ENCODE data around the gene HEBP1.

The HEBP1 gene

GRCh38 chr12:12979731-12980259 is 20.3 kb downstream of the HEBP1 start:
- Histone ChIP-seq H3K27ac (ENCODE audit: low read length) (no peak overlapping the region), H3K9me3 (ENCODE audit: control insufficient read depth, insufficient read depth, low read length) (no peaks in the 10 kb centered on the region), H3K4me3 (ENCODE audit: low read length) (no peak overlapping the region), H3K4me1 (ENCODE audit: control insufficient read depth, insufficient read depth, low read length) (0 out of 2 replicates have a peak, but pooled peaks cover 1% of the 10 kb centered on the region), H3K36me3 (ENCODE audit: control insufficient read depth, insufficient read depth, low read length) (peaks cover 7% of the 10 kb centered on the region; the same call in 1 of the 2 replicates), H3K27me3 (ENCODE audit: control insufficient read depth, insufficient read depth, low read length) (no peaks in the 10 kb centered on the region)
- WGBS (ENCODE audit: insufficient coverage, insufficient read length): no CpG with 5 or more reads among the region's 4 CpGs
- no peak for DNase-seq (ENCODE audit: low read depth, low spot score)

DNA sequence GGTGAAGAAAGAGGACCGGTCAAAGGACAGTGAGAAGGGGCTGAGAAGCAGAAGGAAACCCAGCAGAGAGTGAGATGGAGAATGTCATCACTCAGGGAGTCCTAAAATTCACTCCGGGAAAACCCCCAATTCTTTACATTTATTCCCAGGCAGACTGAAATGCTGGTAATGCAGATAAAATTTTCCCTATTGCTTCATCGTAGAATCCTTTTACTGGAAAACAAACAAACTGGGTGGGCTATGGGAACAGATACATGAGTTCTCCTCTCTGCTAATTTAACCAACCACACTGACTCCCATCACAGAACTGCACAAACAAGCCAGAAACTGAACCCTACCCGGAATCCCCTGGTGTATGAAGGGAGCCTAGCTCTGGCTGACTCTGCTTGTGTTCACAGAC is 20.9 kb downstream of the HEBP1 start:
- H3K9me3 ChIP-seq (ENCODE audit: control insufficient read depth, insufficient read depth, low read length): no peaks in the 10 kb centered on the region
- WGBS (ENCODE audit: insufficient coverage, insufficient read length): no CpG with 5 or more reads among the region's 4 CpGs
- DNase-seq (ENCODE audit: low read depth, low spot score): no peak
- H3K36me3 ChIP-seq (ENCODE audit: control insufficient read depth, insufficient read depth, low read length): peaks cover 11% of the 10 kb centered on the region
- no peaks in the 10 kb centered on the region for H3K27me3 ChIP-seq (ENCODE audit: control insufficient read depth, insufficient read depth, low read length)
- 0 out of 2 replicates have a peak, but pooled peaks cover 1% of the 10 kb centered on the region for H3K4me1 ChIP-seq (ENCODE audit: control insufficient read depth, insufficient read depth, low read length)
- no peak overlapping the region for H3K4me3 ChIP-seq (ENCODE audit: low read length)
- no peak overlapping the region for H3K27ac ChIP-seq (ENCODE audit: low read length)

DNA sequence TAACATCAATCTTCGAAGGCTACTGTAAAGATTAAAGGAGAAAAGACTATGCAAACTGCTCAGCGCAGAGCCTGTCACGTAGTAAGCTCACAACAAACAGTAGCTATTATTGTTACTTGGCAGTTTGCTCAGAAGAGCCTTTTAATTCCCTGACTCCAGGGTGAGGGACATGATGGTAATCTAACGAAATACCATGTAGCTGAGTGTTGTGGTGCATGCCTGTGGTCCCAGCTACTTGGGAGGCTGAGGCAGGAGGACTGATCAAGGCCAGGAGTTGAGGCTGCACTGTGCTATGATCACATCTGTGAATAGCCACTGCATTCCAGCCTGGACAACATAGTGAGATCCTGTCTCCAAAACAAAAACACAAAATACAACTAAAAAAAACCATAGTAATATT is 22.8 kb downstream of the HEBP1 start:
- Histone ChIP-seq H3K4me1 (ENCODE audit: control insufficient read depth, insufficient read depth, low read length) (0 out of 2 replicates have a peak, but pooled peaks cover 1% of the 10 kb centered on the region), H3K4me3 (ENCODE audit: low read length) (no peak overlapping the region), H3K27ac (ENCODE audit: low read length) (no peak overlapping the region), H3K36me3 (ENCODE audit: control insufficient read depth, insufficient read depth, low read length) (peaks cover 15% of the 10 kb centered on the region), H3K9me3 (ENCODE audit: control insufficient read depth, insufficient read depth, low read length) (no peaks in the 10 kb centered on the region), H3K27me3 (ENCODE audit: control insufficient read depth, insufficient read depth, low read length) (no peaks in the 10 kb centered on the region)
- no CpG with 5 or more reads among the region's 4 CpGs for WGBS (ENCODE audit: insufficient coverage, insufficient read length)
- no peak for DNase-seq (ENCODE audit: low read depth, low spot score)

- no peak for DNase-seq (ENCODE audit: low read depth, low spot score)
- Histone ChIP-seq H3K4me3 (ENCODE audit: low read length) (no peak overlapping the region), H3K36me3 (ENCODE audit: control insufficient read depth, insufficient read depth, low read length) (peaks cover 15% of the 10 kb centered on the region), H3K4me1 (ENCODE audit: control insufficient read depth, insufficient read depth, low read length) (0 out of 2 replicates have a peak, but pooled peaks cover 1% of the 10 kb centered on the region), H3K27me3 (ENCODE audit: control insufficient read depth, insufficient read depth, low read length) (no peaks in the 10 kb centered on the region), H3K27ac (ENCODE audit: low read length) (no peak overlapping the region), H3K9me3 (ENCODE audit: control insufficient read depth, insufficient read depth, low read length) (no peaks in the 10 kb centered on the region)
- WGBS (ENCODE audit: insufficient coverage, insufficient read length): no CpG with 5 or more reads among the region's 2 CpGs
Observed at GRCh38 chr12:12976366-12976765, 23.7 kb downstream of the HEBP1 start.

DNA sequence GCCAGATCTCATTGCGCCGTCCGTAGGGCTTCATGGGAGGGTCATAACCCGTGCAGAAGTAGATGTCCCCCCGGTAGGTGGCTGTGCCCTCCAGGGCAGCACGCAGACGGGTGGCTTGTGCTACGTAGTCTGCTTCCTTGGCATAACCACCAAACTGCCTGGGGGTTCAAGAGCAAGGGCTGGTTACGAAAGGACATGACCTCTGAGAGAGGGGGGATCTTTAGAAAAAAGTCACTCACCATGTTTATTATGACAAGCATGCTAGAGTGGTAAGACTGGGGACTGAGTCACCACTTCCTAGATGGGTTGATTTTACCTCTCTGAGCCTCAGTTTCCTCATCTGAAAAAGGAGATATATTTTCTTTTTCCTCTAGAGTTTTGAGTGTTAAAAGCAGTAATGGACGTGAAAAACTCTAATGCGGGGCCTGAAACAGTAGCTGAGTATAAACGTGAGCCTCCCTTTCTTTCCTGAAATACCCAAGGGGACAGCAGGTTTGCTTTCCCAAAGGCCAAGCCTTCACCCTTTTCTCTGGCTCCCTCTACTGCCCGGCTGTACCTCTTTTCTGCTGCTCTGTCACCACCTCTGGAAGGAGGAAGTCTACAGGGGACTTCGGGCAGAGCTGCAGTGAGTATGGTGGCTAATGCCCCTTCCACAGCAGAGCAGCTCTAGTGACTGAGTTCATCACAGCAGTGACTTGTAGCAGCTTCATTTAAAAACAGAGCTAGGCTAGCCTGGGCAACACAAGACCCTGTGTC is 24.6 kb downstream of the HEBP1 start:
- Histone ChIP-seq H3K4me3 (ENCODE audit: low read length) (no peak overlapping the region), H3K36me3 (ENCODE audit: control insufficient read depth, insufficient read depth, low read length) (peaks cover 15% of the 10 kb centered on the region), H3K27me3 (ENCODE audit: control insufficient read depth, insufficient read depth, low read length) (no peaks in the 10 kb centered on the region), H3K27ac (ENCODE audit: low read length) (no peak overlapping the region), H3K9me3 (ENCODE audit: control insufficient read depth, insufficient read depth, low read length) (no peaks in the 10 kb centered on the region), H3K4me1 (ENCODE audit: control insufficient read depth, insufficient read depth, low read length) (0 out of 2 replicates have a peak, but pooled peaks cover 1% of the 10 kb centered on the region)
- WGBS (ENCODE audit: insufficient coverage, insufficient read length): no CpG with 5 or more reads among the region's 14 CpGs
- no peak for DNase-seq (ENCODE audit: low read depth, low spot score)

GRCh38 chr12:12974211-12974610 is 25.9 kb downstream of the HEBP1 start:
- no peak overlapping the region for H3K4me3 ChIP-seq (ENCODE audit: low read length)
- WGBS (ENCODE audit: insufficient coverage, insufficient read length): no CpG with 5 or more reads among the region's 4 CpGs
- no peaks in the 10 kb centered on the region for H3K27me3 ChIP-seq (ENCODE audit: control insufficient read depth, insufficient read depth, low read length)

DNA sequence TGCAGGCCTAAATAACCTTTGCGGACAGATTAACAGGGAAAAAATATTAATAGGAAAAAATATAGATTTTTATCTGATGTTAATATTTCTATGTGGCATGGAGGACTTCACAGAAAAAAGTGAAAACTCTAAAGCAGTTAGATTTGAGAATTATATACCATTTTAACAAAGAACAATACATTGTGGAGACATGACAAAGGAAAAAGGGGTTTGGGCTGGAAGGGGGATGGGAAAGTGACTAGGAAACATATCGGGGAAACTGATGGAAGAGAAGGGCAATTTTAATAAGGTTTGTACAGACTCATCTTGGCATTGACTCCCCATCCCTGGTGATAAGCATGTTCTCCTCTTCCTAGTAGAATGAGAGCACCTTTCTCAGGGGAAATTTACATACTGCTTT is 27.0 kb downstream of the HEBP1 start:
- Histone ChIP-seq H3K36me3 (ENCODE audit: control insufficient read depth, insufficient read depth, low read length) (peaks cover 15% of the 10 kb centered on the region), H3K27ac (ENCODE audit: low read length) (no peak overlapping the region), H3K9me3 (ENCODE audit: control insufficient read depth, insufficient read depth, low read length) (no peaks in the 10 kb centered on the region), H3K27me3 (ENCODE audit: control insufficient read depth, insufficient read depth, low read length) (no peaks in the 10 kb centered on the region), H3K4me1 (ENCODE audit: control insufficient read depth, insufficient read depth, low read length) (no peaks in the 10 kb centered on the region), H3K4me3 (ENCODE audit: low read length) (no peak overlapping the region)
- no CpG with 5 or more reads among the region's 2 CpGs for WGBS (ENCODE audit: insufficient coverage, insufficient read length)
- no peak for DNase-seq (ENCODE audit: low read depth, low spot score)

More at GRCh38 chr12:12974211-12974610, 25.9 kb downstream of the HEBP1 start:
- peaks cover 15% of the 10 kb centered on the region for H3K36me3 ChIP-seq (ENCODE audit: control insufficient read depth, insufficient read depth, low read length)
- H3K27ac ChIP-seq (ENCODE audit: low read length): no peak overlapping the region
- H3K4me1 ChIP-seq (ENCODE audit: control insufficient read depth, insufficient read depth, low read length): no peaks in the 10 kb centered on the region
- no peak for DNase-seq (ENCODE audit: low read depth, low spot score)
- H3K9me3 ChIP-seq (ENCODE audit: control insufficient read depth, insufficient read depth, low read length): no peaks in the 10 kb centered on the region

- Histone ChIP-seq H3K36me3 (ENCODE audit: control insufficient read depth, insufficient read depth, low read length) (no peaks in the 10 kb centered on the region), H3K27me3 (ENCODE audit: control insufficient read depth, insufficient read depth, low read length) (no peaks in the 10 kb centered on the region), H3K27ac (ENCODE audit: low read length) (no peak overlapping the region), H3K4me1 (ENCODE audit: control insufficient read depth, insufficient read depth, low read length) (no peaks in the 10 kb centered on the region), H3K4me3 (ENCODE audit: low read length) (no peak overlapping the region), H3K9me3 (ENCODE audit: control insufficient read depth, insufficient read depth, low read length) (no peaks in the 10 kb centered on the region)
- DNase-seq (ENCODE audit: low read depth, low spot score): no peak
- 100% methylated on average over 1 of the region's 4 CpGs for WGBS (ENCODE audit: insufficient coverage, insufficient read length)
Observed at GRCh38 chr12:12965836-12966235, 34.2 kb downstream of the HEBP1 start.

DNA sequence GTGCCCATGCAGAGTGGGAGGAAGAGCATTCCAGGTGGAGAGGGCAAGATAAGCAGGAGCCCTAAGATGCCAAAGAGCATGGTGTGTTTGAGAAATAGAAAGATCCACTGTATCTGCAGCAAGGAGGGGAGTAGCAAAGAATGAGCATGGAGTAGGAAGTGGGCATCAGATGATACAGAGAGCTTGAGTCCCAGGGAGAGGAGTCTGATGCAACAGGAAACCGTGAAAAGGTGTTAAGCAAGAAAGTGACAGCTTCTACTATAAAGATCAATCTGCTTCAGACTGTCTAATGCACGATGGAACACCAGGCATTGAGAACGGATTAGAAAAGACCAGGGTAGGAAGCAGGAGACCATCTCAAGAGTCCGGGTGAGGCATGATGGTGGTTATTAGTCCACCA is 35.8 kb downstream of the HEBP1 start:
- DNase-seq (ENCODE audit: low read depth, low spot score): no peak

GRCh38 chr12:12960639-12961209 is 39.3 kb downstream of the HEBP1 start:
- H3K27me3 ChIP-seq (ENCODE audit: control insufficient read depth, insufficient read depth, low read length): no peaks in the 10 kb centered on the region
- H3K36me3 ChIP-seq (ENCODE audit: control insufficient read depth, insufficient read depth, low read length): no peaks in the 10 kb centered on the region
- no peak overlapping the region for H3K4me3 ChIP-seq (ENCODE audit: low read length)
- no peak overlapping the region for H3K27ac ChIP-seq (ENCODE audit: low read length)
- DNase-seq (ENCODE audit: low read depth, low spot score): no peak
- H3K9me3 ChIP-seq (ENCODE audit: control insufficient read depth, insufficient read depth, low read length): no peaks in the 10 kb centered on the region
- WGBS (ENCODE audit: insufficient coverage, insufficient read length): no CpG with 5 or more reads among the region's 5 CpGs
- no peaks in the 10 kb centered on the region for H3K4me1 ChIP-seq (ENCODE audit: control insufficient read depth, insufficient read depth, low read length)

More for the DNA sequence above, 35.8 kb downstream of the HEBP1 start:
- no peaks in the 10 kb centered on the region for H3K27me3 ChIP-seq (ENCODE audit: control insufficient read depth, insufficient read depth, low read length)
- H3K36me3 ChIP-seq (ENCODE audit: control insufficient read depth, insufficient read depth, low read length): no peaks in the 10 kb centered on the region
- no peak overlapping the region for H3K4me3 ChIP-seq (ENCODE audit: low read length)
- H3K4me1 ChIP-seq (ENCODE audit: control insufficient read depth, insufficient read depth, low read length): no peaks in the 10 kb centered on the region
- WGBS (ENCODE audit: insufficient coverage, insufficient read length): no CpG with 5 or more reads among the region's 4 CpGs
- no peaks in the 10 kb centered on the region for H3K9me3 ChIP-seq (ENCODE audit: control insufficient read depth, insufficient read depth, low read length)
- no peak overlapping the region for H3K27ac ChIP-seq (ENCODE audit: low read length)
